Measurements from ENCODE around the gene DMAC2L. TPM values are rescaled to one million over a fixed set of nuclear protein-coding genes. Genes with fewer than 3 reads are reported as not detected.
"Not testable (repeated sequence)": the region's sequence is repeated elsewhere in the genome, so short reads cannot be mapped to it uniquely, and the experiment has no call there.

The DMAC2L gene
- total RNA-seq, 1 donor from 2014 or later: 19.5 TPM

DNA sequence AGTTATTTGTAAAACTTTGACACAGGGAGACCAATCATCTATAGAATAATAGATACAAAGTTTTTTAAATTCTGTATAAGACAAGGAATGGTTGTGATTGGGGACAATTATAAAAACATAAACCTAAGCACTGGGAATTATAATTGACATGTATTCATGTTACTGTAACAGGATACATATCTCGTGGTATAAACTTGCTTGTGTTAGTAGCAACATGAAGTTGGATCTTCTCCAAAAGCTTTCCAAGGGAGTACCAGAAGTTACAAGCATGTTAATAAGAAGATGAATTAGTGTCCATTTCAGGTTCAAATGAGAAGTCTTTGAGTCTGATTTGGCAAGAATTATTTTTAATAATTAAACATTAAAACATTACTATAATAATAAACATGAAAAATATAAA is 42.4 kb downstream of the DMAC2L start:
- DNase-seq (ENCODE audit: low spot score): no peak

GRCh38 chr14:50355692-50356091 is 43.6 kb downstream of the DMAC2L start:
- no peak for DNase-seq (ENCODE audit: low spot score)

GRCh38 chr14:50356283-50356682 is 44.2 kb downstream of the DMAC2L start:
- DNase-seq (ENCODE audit: low spot score): not testable (repeated sequence)

GRCh38 chr14:50357124-50357523 is 45.0 kb downstream of the DMAC2L start:
- DNase-seq (ENCODE audit: low spot score): no peak

DNA sequence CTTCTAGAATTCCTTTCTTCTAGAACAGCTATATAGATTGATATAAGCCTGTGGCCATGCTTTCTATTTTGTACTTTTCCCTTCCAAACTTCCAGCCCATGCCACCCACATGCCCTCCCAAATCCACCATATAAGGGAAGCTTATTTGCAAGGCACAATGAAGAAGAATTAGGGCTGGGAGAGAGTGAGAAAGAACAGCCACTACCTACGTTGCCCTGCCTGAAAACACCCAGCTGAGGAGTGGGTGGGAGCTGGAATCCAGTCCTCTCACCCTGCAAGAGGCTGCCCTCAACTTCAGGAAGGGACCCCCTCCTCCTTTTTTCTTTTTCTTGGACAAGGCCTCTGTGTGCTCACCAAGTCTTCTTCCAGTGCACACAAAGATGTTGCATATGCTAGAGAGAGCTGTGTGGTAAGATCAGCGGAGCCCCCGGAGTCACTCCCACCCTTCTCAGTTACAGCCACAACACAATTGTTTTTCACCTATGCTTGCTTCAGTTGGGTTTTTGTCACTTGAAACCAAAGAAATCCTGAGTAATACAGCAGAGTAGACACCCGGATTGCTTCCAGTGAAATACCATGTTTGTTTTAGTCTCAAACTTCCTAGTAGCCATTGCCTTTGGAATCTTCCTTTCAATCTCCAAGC is 45.8 kb downstream of the DMAC2L start:
- DNase-seq (ENCODE audit: low spot score): no peak

DNA sequence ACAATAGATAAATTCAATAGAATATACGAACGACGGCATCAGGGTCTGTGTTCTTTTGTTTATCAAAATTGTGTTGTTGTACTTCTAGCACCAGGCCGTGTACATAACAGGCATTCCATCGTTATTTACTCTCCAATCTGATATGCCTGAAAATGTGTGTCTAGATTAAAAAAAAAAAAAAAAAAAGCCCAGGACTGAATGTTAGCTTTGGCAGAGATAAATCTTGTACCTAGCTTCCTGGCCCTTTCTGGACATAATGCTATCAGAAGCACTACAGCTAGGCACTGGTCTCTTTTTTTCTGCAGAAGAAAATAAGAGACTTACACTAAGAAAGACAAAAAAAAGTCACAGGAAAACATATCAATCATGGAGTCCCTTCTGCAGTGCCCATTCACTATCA is 47.5 kb downstream of the DMAC2L start:
- DNase-seq (ENCODE audit: low spot score): no peak

DNA sequence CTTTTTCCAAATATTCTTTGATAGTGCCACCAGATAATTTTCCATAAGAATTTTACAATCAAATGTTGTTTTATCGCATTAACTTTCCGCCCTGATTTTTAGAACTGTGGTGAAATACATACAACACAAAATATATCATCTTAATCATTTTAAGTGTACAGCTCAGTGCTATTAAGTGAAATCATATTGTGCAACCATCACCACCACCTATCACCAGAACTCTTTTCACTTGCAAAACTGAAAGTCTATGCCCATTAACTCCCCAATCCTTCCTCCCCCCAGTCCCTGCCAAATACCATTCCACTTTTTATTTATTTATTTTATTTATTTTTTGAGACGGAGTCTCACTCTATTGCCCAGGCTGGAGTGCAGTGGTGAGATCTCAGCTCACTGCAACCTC is 48.0 kb downstream of the DMAC2L start:
- DNase-seq (ENCODE audit: low spot score): no peak

GRCh38 chr14:50360851-50361250 is 48.7 kb downstream of the DMAC2L start:
- DNase-seq (ENCODE audit: low spot score): no peak

GRCh38 chr14:50361473-50362403 is 49.6 kb downstream of the DMAC2L start:
- not testable (repeated sequence) for DNase-seq (ENCODE audit: low spot score)

DNA sequence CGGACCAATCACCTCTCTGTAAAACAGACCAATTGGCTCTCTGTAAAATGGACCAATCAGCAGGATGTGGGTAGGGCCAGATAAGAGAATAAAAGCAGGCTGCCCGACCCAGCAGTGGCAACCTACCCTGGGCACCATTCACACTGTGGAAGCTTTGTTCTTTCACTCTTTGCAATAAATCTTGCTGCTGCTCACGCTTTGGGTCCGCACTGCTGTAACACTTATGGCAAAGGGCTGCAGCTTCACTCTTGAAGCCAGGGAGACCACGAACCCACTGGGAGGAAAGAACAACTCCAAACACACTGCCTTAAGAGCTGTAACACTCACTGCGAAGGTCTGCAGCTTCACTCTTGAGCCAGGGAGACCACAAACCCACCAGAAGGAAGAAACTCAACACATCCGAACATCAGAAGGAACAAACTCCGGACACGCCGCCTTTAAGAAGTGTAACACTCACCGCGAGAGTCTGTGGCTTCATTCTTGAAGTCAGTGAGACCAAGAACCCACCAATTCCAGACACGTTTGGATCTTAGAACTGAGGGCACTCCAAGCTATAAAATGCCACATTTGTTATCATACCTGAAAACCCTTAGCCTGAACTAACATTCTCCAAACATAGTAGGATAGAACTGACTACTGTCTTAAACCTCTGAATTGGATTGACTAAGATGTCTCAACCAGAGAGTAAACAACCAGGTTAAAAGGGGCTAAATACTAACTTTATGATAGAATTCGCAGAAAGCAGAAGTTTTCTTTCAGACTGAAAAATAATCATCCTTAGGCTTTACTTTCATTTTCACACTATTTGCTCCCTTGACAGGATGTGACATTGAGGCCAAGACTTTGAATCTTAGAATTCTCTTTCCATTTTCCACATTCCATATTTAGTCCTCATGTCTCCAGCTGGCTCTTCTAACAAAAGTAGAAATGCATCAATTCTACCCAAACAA is 50.9 kb downstream of the DMAC2L start:
- no peak for DNase-seq (ENCODE audit: low spot score)

DNA sequence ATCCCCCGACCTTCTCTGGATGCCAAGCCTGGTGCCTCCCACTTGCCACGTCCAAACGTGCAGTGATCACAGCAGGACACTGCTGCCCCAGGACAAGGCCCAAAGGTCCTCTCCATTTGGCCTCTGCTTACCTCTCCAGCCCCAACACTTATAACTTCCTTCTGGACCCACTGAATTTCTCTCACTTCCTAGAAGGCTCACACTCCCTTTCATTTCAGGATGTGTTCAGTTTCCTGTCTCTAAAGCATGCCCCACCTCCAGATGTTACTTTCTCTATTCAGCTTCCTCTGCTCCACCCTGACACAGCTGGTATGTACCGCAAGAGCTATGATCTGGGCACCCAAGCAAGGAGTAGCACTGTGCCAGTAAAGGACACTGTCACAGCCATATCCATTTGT is 51.6 kb downstream of the DMAC2L start:
- DNase-seq (ENCODE audit: low spot score): no peak

DNA sequence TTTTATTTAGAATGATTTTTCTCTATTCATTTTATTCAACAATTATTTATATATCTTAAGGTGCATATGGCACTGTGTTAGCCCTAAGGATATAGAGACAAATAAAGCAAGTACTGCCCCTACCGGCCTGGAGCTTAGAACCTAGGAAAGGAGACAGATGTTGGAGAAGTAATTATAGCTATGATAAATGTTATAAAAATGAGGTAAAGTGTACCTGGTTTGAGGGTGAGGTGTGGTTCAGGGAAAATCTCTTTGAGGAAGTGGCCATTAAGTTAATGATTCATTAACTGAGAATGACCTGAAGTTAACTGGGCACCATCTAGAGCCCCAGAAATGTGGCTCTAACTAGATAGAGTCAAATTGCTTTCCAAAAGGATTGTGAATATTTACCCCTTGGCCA is 52.7 kb downstream of the DMAC2L start:
- DNase-seq (ENCODE audit: low spot score): no peak

- DNase-seq (ENCODE audit: low spot score): not testable (repeated sequence)
These were observed 53.4 kb downstream of the DMAC2L start for GRCh38 chr14:50365572-50365971.

DNA sequence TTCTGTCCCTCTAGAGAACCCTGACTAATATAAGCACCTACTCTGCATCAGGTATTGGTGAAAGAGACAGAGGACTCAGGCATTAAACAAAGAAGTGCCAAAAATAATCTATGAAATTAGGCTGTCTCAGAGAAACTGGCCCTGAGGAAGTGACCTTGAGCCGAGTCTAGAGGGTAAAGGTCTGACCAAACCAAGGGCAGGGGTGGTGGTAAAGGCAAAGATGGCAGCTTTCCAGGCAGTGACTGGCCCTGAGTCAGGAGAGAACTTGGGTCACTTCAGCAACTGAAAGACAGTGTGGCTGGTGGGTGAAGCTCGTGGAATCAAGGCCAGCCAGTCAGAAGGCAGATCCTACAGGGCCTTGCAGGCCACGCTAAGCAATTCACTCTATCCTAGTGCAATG is 54.0 kb downstream of the DMAC2L start:
- DNase-seq (ENCODE audit: low spot score): no peak

- no peak for DNase-seq (ENCODE audit: low spot score)
These were observed 54.5 kb downstream of the DMAC2L start for GRCh38 chr14:50366589-50366988.

DNA sequence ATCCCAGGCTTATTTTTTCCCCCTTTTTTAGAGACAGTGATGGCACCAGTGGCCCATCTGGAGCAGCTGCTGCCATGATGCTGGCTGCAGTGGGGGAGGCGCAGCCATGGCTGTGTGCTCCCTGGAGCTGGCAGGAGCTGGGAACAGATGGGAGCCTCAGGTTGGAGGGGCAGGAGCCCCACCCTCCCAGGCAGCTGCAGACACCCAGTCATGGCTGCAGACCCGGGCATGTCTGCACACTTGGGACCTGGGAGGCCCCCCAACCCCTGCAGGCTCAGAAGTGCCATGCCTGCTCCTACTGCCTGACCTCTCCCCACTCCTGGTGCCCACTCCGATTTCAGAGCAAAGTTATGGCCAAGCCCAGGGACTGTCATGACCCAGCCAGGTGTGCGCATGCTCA is 59.4 kb downstream of the DMAC2L start:
- DNase-seq (ENCODE audit: low spot score): no peak

DNA sequence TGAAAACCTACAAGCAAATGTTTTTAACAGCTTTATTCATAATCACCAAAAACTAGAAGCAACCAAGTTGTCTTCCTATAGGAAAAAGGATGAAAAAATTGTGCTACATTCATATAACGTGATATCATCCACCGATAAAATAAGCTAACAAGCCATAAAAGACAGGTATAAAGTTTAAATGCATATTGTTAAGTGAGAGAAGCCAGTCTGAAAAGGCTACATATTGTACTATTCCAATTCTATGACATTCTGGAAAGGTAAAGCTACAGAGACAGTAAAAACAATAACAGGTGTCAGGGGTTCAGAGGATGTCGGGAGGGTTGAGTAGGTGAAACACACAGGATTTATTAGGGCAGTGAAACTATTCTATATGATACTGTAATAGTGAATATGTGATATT is 61.8 kb downstream of the DMAC2L start:
- no peak for DNase-seq (ENCODE audit: low spot score)

- no peak for DNase-seq (ENCODE audit: low spot score)
These were observed 63.6 kb downstream of the DMAC2L start for GRCh38 chr14:50375760-50376159.

Measured in mesenteric fat pad (tissue), 1 donor.